Testis (tissue), 3 donors: ENCODE results near the gene SLC17A9. TPM values are rescaled to one million over a fixed set of nuclear protein-coding genes. Genes with fewer than 3 reads are reported as not detected.

Experiments
- DNase-seq: peaks from one replicate; pipeline ENCODE4 v3.0.0-alpha.2; 2019
- H3K27ac ChIP-seq, 2 donors: fragments of 200-600 bp; sonication (generic); one replicate each; pipeline ENCODE4 v1.5.1; 2019
- H3K27me3 ChIP-seq: fragments of 200-600 bp; sonication (generic); one replicate; pipeline ENCODE4 v1.5.1; 2019
- H3K36me3 ChIP-seq: fragments of 200-600 bp; sonication (generic); one replicate; pipeline ENCODE4 v1.5.1; 2017; ENCODE audit warnings: low read depth; ENCODE audit errors: missing control alignments
- H3K4me1 ChIP-seq: fragments of 200-600 bp; sonication (generic); one replicate; pipeline ENCODE4 v1.5.1; 2019
- H3K4me3 ChIP-seq, 2 donors: fragments of 200-600 bp; sonication (generic); one replicate each; pipeline ENCODE4 v1.5.1; 2017 to 2019
- H3K9me3 ChIP-seq: fragments of 200-600 bp; sonication (generic); one replicate; pipeline ENCODE4 v1.5.1; 2017
- POLR2A ChIP-seq: fragments of 450-650 bp; IDR thresholded peaks from one replicate; pipeline ENCODE4 v1.6.1; 2017; ENCODE audit warnings: antibody characterized with exemption, mild to moderate bottlenecking, moderate library complexity
- WGBS, 2 donors: methylation state at CpG; one replicate each; pipeline ENCODE4 v1.1.5; 2018; 5-methylcytosine and 5-hydroxymethylcytosine counted together
- intact Hi-C: fragments of 100-400 bp; cut with DNase I; formaldehyde crosslinking; loops from one replicate; pipeline ENCODE4 v1.15.1; 2023; ENCODE audit warnings: low total_unique reads
- polyA plus RNA-seq: library from polyadenylated mRNA; stranded (reverse); fragments of 350-450 nt; fragmentation: Illumina TruSeq; extraction: RNeasy Lipid Tissue Mini Kit (QIAGEN cat#74804); gene quantifications from one replicate; pipeline ENCODE4 v1.2.3, GENCODE V29; 2014; ENCODE audit warnings: low read depth, low replicate concordance; ENCODE audit not compliant: insufficient read depth
- total RNA-seq, 2 donors: library from RNA; depleted of rRNA; stranded (reverse); fragments of >200 nt; gene quantifications; one replicate each; pipeline ENCODE4 v1.2.3, GENCODE V29; 2016
- TF ChIP-seq, protein P1 (sequence below), 3 experiments: fragments of 450-650 bp in 2 of 3; fragments of 200-600 bp in 1 of 3; sonication (generic) in 1 of 3; IDR thresholded peaks; one replicate each; pipeline ENCODE4 v1.5.1; 2016 to 2019; ENCODE audit warnings: antibody characterized with exemption in 3 of 3, mild to moderate bottlenecking in 2 of 3, moderate library complexity in 1 of 3

The SLC17A9 gene
- total and polyA plus RNA-seq, 3 donors from 2014 or later: 2.1 to 3.2 (median 2.9) TPM

DNA sequence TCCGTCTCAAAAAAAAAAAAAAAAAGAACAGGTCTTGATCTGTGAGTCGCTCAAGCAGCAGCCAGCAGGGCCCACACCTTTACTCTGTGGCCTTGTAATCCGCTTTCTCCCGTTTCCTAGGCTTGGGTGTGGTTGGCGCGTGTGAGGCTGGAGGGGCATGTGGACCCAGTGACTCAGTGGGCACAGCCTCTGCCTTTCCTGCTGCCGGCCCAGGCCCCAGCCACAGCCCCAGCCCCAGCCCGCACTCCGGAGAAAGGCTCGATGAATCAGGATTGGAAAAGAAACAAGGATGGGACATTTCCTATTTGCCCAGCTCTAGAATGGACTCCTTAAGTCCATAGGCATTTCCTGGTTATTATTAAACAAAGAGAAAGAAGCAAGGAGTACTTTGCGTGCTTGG is 50.0 kb downstream of the SLC17A9 start:
- intact Hi-C loops: no loop called here
- TF ChIP-seq, protein P1, sequence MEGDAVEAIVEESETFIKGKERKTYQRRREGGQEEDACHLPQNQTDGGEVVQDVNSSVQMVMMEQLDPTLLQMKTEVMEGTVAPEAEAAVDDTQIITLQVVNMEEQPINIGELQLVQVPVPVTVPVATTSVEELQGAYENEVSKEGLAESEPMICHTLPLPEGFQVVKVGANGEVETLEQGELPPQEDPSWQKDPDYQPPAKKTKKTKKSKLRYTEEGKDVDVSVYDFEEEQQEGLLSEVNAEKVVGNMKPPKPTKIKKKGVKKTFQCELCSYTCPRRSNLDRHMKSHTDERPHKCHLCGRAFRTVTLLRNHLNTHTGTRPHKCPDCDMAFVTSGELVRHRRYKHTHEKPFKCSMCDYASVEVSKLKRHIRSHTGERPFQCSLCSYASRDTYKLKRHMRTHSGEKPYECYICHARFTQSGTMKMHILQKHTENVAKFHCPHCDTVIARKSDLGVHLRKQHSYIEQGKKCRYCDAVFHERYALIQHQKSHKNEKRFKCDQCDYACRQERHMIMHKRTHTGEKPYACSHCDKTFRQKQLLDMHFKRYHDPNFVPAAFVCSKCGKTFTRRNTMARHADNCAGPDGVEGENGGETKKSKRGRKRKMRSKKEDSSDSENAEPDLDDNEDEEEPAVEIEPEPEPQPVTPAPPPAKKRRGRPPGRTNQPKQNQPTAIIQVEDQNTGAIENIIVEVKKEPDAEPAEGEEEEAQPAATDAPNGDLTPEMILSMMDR (IDR thresholded peaks at IDR 0.05): no peak
- TF ChIP-seq POLR2A: no peak
- Histone ChIP-seq H3K9me3 (no peaks in the 10 kb centered on the region), H3K27me3 (no peaks in the 10 kb centered on the region), H3K4me3 (no peak overlapping the region), H3K4me1 (no peaks in the 10 kb centered on the region), H3K27ac (no peak overlapping the region), H3K36me3 (no peaks in the 10 kb centered on the region)
- DNase-seq: no peak
- WGBS, 2 donors: 84 to 86% methylated on average over 11 of the region's 11 CpGs

DNA sequence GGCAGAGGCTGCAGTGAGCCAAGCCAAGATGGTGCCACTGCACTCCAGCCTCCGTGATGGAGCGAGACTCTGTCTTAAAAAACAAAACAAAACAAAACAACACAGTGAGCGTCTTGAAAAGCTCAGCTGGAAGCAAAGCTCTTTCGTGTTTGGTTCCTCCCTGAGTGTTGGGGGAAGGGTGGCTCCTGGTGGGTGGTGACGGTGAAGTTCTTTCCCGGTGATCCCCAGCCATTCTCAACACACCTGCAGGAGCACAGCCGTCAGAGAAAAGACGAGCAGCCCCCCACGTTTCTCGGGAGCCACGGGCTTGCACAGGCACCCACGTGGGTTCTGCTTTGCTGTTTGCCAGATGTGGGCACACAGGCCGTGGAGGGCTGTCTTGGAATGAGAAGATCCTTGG is 51.0 kb downstream of the SLC17A9 start:
- Histone ChIP-seq H3K27ac (no peak overlapping the region), H3K4me1 (no peaks in the 10 kb centered on the region), H3K4me3 (no peak overlapping the region), H3K27me3 (no peaks in the 10 kb centered on the region), H3K36me3 (no peaks in the 10 kb centered on the region), H3K9me3 (no peaks in the 10 kb centered on the region)
- no peak for DNase-seq
- WGBS, 2 donors: 18 to 40% methylated on average over 11 to 13 of the region's 13 CpGs
- TF ChIP-seq, protein P1 (IDR thresholded peaks at IDR 0.05): no peak
- TF ChIP-seq POLR2A: no peak
- intact Hi-C loops: no loop called here

DNA sequence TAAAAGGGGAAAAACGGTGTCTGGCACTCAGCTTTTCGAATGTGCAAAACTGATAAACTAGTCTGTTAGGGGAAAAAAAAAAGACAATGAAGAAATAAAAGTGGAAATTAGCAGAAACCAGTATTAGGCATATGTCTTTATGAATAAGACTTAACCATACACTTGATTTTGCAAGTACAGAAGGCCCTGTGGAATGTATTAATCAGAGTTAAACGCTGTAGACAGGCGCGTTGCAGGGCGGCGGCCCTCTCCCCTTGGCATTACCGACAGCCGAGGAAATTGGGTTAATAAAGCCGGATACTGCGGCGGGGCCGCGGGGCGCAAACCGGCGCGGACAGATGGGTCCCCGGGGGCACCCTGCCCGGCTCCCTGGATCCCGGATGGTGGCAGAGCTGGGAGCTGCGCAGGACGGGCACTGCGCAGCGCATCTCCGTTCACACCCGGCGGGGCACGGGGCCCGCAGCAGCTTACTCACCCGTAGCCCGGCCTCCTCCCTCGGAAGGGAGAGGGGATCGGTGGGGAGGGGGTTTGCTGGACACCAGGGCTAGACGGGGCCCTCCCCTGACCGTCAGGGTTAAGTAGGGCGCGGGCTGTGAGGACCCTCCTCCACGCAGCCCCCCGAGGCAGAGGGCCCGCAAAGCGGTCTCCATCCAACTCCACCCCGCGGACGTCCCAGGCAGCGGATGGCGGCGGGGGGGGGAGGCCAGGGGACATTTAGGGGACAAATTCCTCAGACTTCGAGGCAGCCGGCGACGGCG is 52.3 kb downstream of the SLC17A9 start:
- WGBS, 2 donors: 7 to 8% methylated on average over 13 to 53 of the region's 53 CpGs
- no peaks in the 10 kb centered on the region for H3K27me3 ChIP-seq
- no peak overlapping the region for H3K27ac ChIP-seq
- DNase-seq: no peak
- H3K36me3 ChIP-seq: no peaks in the 10 kb centered on the region
- peak overlapping the region in 1 of 2 donors; percentile 36 for H3K4me3 ChIP-seq
- intact Hi-C loops: no loop called here
- no peak for TF ChIP-seq POLR2A
- TF ChIP-seq, protein P1 (IDR thresholded peaks at IDR 0.05): no peak
- no peaks in the 10 kb centered on the region for H3K4me1 ChIP-seq
- H3K9me3 ChIP-seq: no peaks in the 10 kb centered on the region

DNA sequence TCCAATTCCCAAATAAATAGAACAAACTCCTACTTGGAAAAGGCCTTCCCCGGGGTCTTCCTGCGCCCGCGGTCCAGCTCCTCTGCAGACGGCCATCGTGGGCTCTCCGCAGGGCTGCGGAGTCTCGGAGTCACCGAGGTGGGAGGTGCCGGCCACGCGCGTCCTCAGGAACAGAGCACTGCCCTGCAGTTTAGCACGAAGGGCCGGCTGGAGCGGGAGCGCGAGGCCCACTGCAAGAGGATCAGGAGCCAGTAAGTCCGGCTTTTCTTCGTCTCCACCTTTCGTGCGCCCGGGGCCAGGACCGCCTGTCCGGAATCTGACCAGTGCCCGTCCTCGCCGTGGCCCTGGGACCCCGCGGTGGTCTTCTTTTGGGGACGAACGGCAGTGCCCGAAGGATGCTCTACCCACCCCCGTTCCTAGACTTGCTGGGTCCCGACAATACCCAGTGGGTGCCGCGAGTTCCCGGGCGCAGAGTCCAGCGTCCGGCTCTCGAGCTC is 52.9 kb downstream of the SLC17A9 start:
- Histone ChIP-seq H3K36me3 (no peaks in the 10 kb centered on the region), H3K27ac (no peak overlapping the region), H3K9me3 (no peaks in the 10 kb centered on the region), H3K27me3 (no peaks in the 10 kb centered on the region), H3K4me1 (no peaks in the 10 kb centered on the region), H3K4me3 (peak overlapping the region in 1 of 2 donors; percentile 36)
- no peak for TF ChIP-seq POLR2A
- TF ChIP-seq, protein P1 (IDR thresholded peaks at IDR 0.05): no peak
- intact Hi-C loops: no loop called here
- DNase-seq: no peak
- 2 to 10% methylated on average over 6 to 39 of the region's 43 CpGs for WGBS, 2 donors
